B cell (primary cell): Measurements from ENCODE around the gene STIMATE. TPM values are rescaled to one million over a fixed set of nuclear protein-coding genes. Genes with fewer than 3 reads are reported as not detected.

ENCODE experiments used
- ATAC-seq: fragments of 200-7000 bp; cut with Tn5 transposase; one replicate; pipeline ENCODE4 v1.10.0; 2021; ENCODE audit warnings: low read depth, mild to moderate bottlenecking, moderate number of reproducible peaks, moderate library complexity
- CTCF ChIA-PET: fragments of 350-600 bp; sonication (Branson Sonifier 250); formaldehyde crosslinking; loops from one replicate; lab custom pipeline; 2021; ENCODE audit warnings: antibody characterized with exemption, inconsistent platforms; lab: Charles Lee
- POLR2A ChIA-PET: fragments of 350-600 bp; sonication (Branson Sonifier 250); formaldehyde crosslinking; loops from one replicate; lab custom pipeline; 2021; ENCODE audit warnings: antibody characterized with exemption; lab: Charles Lee
- DNase-seq: peaks from one replicate; pipeline ENCODE4 v3.0.0; 2013
- H2AFZ ChIP-seq: 2 replicates; pipeline ENCODE4 v1.6.1; 2012; ENCODE audit warnings: mild to moderate bottlenecking, low read depth, low read length; ENCODE audit not compliant: insufficient read depth, poor library complexity, severe bottlenecking
- H3K27ac ChIP-seq, 2 donors: 1 replicate in 1 of 2; 2 replicates in 1 of 2; pipeline ENCODE4 v1.5.1; 2012 to 2013; ENCODE audit warnings: low read length in 2 of 2, mild to moderate bottlenecking in 2 of 2, moderate library complexity in 1 of 2
- H3K27me3 ChIP-seq, 4 experiments: fragments of 200-600 bp in 1 of 4; sonication (generic) in 1 of 4; replicated peaks in 1 of 4; 1 replicate in 2 of 4; 2 replicates in 2 of 4; pipeline versions ENCODE4 v1.6.1 to v1.7.0; 2013 to 2016; ENCODE audit warnings: low read length in 3 of 4, mild to moderate bottlenecking in 2 of 4, mixed read lengths in 1 of 4, moderate library complexity in 1 of 4; ENCODE audit not compliant: insufficient read depth in 4 of 4, control insufficient read depth in 3 of 4; ENCODE audit errors: control extremely low read depth in 1 of 4
- H3K36me3 ChIP-seq, 2 experiments: replicated peaks in 1 of 2; 1 replicate in 1 of 2; 2 replicates in 1 of 2; pipeline versions ENCODE4 v1.6.1 to v1.7.1; 2013; ENCODE audit warnings: low read length in 1 of 2; ENCODE audit not compliant: insufficient read depth in 2 of 2, control insufficient read depth in 1 of 2; ENCODE audit errors: control extremely low read depth in 1 of 2, extremely low read depth in 1 of 2
- H3K4me1 ChIP-seq, 2 donors: fragments of 200-600 bp in 1 of 2; sonication (generic) in 1 of 2; 1 replicate in 1 of 2; 2 replicates in 1 of 2; pipeline versions ENCODE4 v1.5.1 to v1.6.1; 2013 to 2017; ENCODE audit warnings: low read length in 2 of 2; ENCODE audit not compliant: control insufficient read depth in 2 of 2, insufficient read depth in 2 of 2
- H3K4me2 ChIP-seq: replicated peaks from 2 replicates; pipeline ENCODE3; 2012; ENCODE audit warnings: mild to moderate bottlenecking, low read depth, low read length; ENCODE audit not compliant: poor library complexity, severe bottlenecking
- H3K4me3 ChIP-seq, 5 experiments: fragments of 200-600 bp in 1 of 5; sonication (generic) in 1 of 5; 1 replicate in 3 of 5; 2 replicates in 2 of 5; pipeline versions ENCODE4 v1.5.1 to v1.7.0; 2011 to 2016; ENCODE audit warnings: low read length in 4 of 5, mild to moderate bottlenecking in 4 of 5, low read depth in 2 of 5, control low read depth in 1 of 5, moderate library complexity in 1 of 5; ENCODE audit not compliant: insufficient read depth in 1 of 5; ENCODE audit errors: control extremely low read depth in 1 of 5, extremely low read depth in 1 of 5
- H3K79me2 ChIP-seq: fragments of 200-600 bp; sonication (generic); one replicate; pipeline ENCODE4 v1.6.0; 2016; ENCODE audit warnings: low read length; ENCODE audit not compliant: control insufficient read depth, insufficient read depth
- H3K9ac ChIP-seq: fragments of 200-600 bp; sonication (generic); 2 replicates; pipeline ENCODE4 v1.6.1; 2017; ENCODE audit warnings: mild to moderate bottlenecking, low read length, moderate library complexity
- H3K9me3 ChIP-seq, 3 donors: one replicate each; pipeline versions ENCODE4 v1.6.1 to v1.7.1; 2013; ENCODE audit warnings: low read length in 2 of 3; ENCODE audit not compliant: control insufficient read depth in 2 of 3, insufficient read depth in 1 of 3; ENCODE audit errors: control extremely low read depth in 1 of 3
- H4K20me1 ChIP-seq: 2 replicates; pipeline ENCODE4 v1.6.0; 2012; ENCODE audit warnings: mild to moderate bottlenecking, low read length; ENCODE audit not compliant: insufficient read depth, control insufficient read depth, poor library complexity, severe bottlenecking
- H3K27ac Mint-ChIP-seq: one replicate; pipeline ENCODE4 v1.8.0; 2021; ENCODE audit warnings: mixed read lengths
- H3K27me3 Mint-ChIP-seq: one replicate; pipeline ENCODE4 v1.8.0; 2021; ENCODE audit warnings: mixed read lengths
- H3K4me1 Mint-ChIP-seq: one replicate; pipeline ENCODE4 v1.8.0; 2021; ENCODE audit warnings: mixed read lengths
- H3K4me3 Mint-ChIP-seq: one replicate; pipeline ENCODE4 v1.8.0; 2021; ENCODE audit warnings: mixed read lengths
- H3K9me3 Mint-ChIP-seq: one replicate; pipeline ENCODE4 v1.8.0; 2022; ENCODE audit warnings: mixed read lengths; ENCODE audit not compliant: insufficient read depth
- EZH2 ChIP-seq: IDR thresholded peaks from 2 replicates; pipeline ENCODE4 v1.6.1; 2012; ENCODE audit warnings: borderline replicate concordance, low read depth, mild to moderate bottlenecking, moderate library complexity, low read length; ENCODE audit not compliant: insufficient read depth, poor library complexity, severe bottlenecking
- WGBS: methylation state at CpG from one replicate; pipeline ENCODE4 v1.1.5; 2013; ENCODE audit warnings: missing lambda C conversion rate; ENCODE audit not compliant: insufficient coverage; 5-methylcytosine and 5-hydroxymethylcytosine counted together
- intact Hi-C: fragments of 100-400 bp; cut with micrococcal nuclease; formaldehyde crosslinking; loops from one replicate; pipeline ENCODE4 v1.10.0; 2022
- polyA plus RNA-seq: library from polyadenylated mRNA; depleted of rRNA; stranded (reverse); fragments of >200 nt; gene quantifications from 2 replicates; pipeline ENCODE4 v1.2.3, GENCODE V29; 2012
- total RNA-seq, 2 donors: library from RNA; stranded (reverse); fragments of 120-200 nt in 1 of 2; gene quantifications; 1 replicate in 1 of 2; 2 replicates in 1 of 2; pipeline versions ENCODE4 v1.2.3 to v1.2.4, GENCODE V29; 2013 to 2022
- TF ChIP-seq, protein P1 (sequence below): fragments of 200-600 bp; IDR thresholded peaks from one replicate; pipeline ENCODE4 v1.8.0; 2022; ENCODE audit warnings: antibody characterized with exemption, mild to moderate bottlenecking

STIMATE gene
- total and polyA plus RNA-seq, 2 donors (not counting 1 experiment from before 2014, with no cell fraction given): 24.6 to 38.4 TPM

DNA sequence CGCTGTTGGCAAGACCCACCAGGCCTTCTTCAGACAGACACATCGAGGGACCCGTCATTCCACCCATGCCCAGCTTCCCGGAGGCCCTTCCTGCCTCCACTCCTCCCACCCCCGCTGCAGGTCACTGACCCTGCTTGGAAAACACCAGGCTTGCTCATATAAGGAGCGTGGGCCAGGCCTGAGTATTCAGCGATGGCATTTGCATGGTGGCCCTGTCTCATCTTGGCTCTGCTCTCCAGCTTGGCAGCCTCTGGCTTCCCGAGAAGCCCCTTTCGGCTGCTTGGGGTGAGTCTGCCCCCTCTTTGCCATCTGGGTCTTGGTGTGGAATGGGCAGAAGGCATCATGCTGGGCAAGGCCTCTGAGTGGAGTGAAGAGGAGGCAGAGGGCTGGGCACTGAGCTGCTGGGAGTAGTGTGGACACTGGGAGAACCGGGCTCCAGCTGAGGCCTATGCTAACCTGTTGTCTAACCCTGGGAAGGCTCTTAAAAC is 102.7 kb downstream of the STIMATE start, which contains the start of gene ITIH3:
Gene ITIH3 (plus strand): TSS at position 185 of the 488 bp plus-strand sequence. CDS start 8 bp downstream, at position 193.
- ChIA-PET CTCF (no interaction called here), POLR2A (no interaction called here)
- no peaks in the 10 kb centered on the region for H4K20me1 ChIP-seq
- H3K4me1 ChIP-seq: no peaks in the 10 kb centered on the region
- no peak within 1 kb of the TSS for H3K4me3 ChIP-seq
- DNase-seq (no peak), ATAC-seq (no peak)
- H3K27me3 ChIP-seq: no peaks in the 10 kb centered on the region
- no peak within 1 kb of the TSS for H3K27ac ChIP-seq
- 87% methylated on average over 10 of the region's 10 CpGs for WGBS
- H3K9ac ChIP-seq: no peak within 1 kb of the TSS
- H3K9me3 ChIP-seq: no peaks in the 10 kb centered on the region
- no peaks in the 10 kb centered on the region for H3K36me3 ChIP-seq
- H3K79me2 ChIP-seq: no peaks in the 10 kb centered on the region
- H3K4me1 Mint-ChIP-seq: no peaks in the 10 kb centered on the region
- intact Hi-C loops: no loop called here
- no peak within 1 kb of the TSS for H3K4me2 ChIP-seq
- no peaks in the 10 kb centered on the region for H3K27me3 Mint-ChIP-seq
- no peak within 1 kb of the TSS for H3K27ac Mint-ChIP-seq
- TF ChIP-seq EZH2: no peak
- TF ChIP-seq, protein P1, sequence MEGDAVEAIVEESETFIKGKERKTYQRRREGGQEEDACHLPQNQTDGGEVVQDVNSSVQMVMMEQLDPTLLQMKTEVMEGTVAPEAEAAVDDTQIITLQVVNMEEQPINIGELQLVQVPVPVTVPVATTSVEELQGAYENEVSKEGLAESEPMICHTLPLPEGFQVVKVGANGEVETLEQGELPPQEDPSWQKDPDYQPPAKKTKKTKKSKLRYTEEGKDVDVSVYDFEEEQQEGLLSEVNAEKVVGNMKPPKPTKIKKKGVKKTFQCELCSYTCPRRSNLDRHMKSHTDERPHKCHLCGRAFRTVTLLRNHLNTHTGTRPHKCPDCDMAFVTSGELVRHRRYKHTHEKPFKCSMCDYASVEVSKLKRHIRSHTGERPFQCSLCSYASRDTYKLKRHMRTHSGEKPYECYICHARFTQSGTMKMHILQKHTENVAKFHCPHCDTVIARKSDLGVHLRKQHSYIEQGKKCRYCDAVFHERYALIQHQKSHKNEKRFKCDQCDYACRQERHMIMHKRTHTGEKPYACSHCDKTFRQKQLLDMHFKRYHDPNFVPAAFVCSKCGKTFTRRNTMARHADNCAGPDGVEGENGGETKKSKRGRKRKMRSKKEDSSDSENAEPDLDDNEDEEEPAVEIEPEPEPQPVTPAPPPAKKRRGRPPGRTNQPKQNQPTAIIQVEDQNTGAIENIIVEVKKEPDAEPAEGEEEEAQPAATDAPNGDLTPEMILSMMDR: no peak
- H3K4me3 Mint-ChIP-seq: no peak within 1 kb of the TSS
- H2AFZ ChIP-seq: no peak within 1 kb of the TSS
- no peaks in the 10 kb centered on the region for H3K9me3 Mint-ChIP-seq

DNA sequence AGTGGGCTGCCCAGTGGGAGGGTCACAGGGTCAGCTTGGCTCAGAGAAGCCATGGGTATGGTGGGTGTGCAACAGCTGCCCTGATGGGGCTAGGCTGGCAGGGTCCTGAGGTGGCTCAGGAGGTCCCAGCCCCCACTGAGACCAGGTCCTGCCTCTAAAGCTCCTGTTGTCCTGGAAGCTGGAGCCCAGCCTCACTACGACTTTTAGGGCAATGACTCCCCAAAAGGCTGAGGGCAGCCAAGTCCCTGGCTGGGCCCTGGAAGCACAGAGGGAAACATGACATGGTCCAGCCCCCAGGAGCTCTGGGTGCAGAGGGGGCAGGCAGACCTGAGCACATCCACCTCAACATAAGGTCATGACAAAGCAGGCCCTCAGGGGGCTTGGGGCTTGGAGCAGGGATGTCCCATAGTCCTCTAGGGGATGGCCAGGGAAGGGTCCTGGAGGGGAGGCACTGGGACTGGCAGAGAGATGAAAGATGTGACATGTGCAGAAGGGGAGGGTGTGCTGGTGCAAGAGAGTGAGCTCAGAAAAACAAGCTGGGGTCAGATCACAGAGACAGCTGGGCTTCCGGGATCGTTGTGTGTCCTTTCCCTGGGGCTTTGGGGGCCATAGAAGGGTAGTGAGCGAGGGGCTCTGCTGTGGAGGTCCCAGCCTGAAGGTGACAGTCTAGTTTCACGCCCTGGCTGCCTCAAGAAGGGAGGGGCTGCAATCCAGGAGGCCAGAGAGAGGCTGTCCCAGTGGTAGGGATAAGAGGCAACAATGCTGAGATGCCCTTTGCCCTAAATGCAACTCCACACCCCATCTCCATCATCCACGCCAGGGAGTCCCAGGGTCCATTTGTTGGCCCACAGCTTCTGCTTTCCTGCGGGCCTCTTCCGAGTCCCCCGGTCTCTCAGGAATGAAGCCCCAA is 103.4 kb downstream of the STIMATE start:
- Mint-ChIP-seq H3K4me3 (no peak overlapping the region), H3K9me3 (no peaks in the 10 kb centered on the region), H3K27me3 (no peaks in the 10 kb centered on the region), H3K27ac (no peak overlapping the region), H3K4me1 (no peaks in the 10 kb centered on the region)
- ATAC-seq (no peak), DNase-seq (no peak)
- WGBS: 83% methylated on average over 8 of the region's 9 CpGs
- H3K9me3 ChIP-seq: no peaks in the 10 kb centered on the region
- no peaks in the 10 kb centered on the region for H3K36me3 ChIP-seq
- H3K4me3 ChIP-seq: no peak overlapping the region
- H3K27ac ChIP-seq: no peak overlapping the region
- no peak for TF ChIP-seq EZH2
- TF ChIP-seq, protein P1: no peak
- ChIA-PET CTCF (no interaction called here), POLR2A (no interaction called here)
- intact Hi-C loops: no loop called here
- no peak overlapping the region for H3K9ac ChIP-seq
- no peak overlapping the region for H3K4me2 ChIP-seq
- no peaks in the 10 kb centered on the region for H3K79me2 ChIP-seq
- H4K20me1 ChIP-seq: no peaks in the 10 kb centered on the region
- H3K27me3 ChIP-seq: no peaks in the 10 kb centered on the region
- H3K4me1 ChIP-seq: no peaks in the 10 kb centered on the region
- H2AFZ ChIP-seq: no peak overlapping the region
